Activated CD4-positive, alpha-beta T cell treated with anti-CD3 and anti-CD28 coated beads, Interleukin-2, amount 50 U/mL, for 24 hours (primary cell): ENCODE results near the gene TNFSF11.
A peak's percentile ranks its signal among the peaks of the same experiment; 100 is the strongest.
"Not testable (repeated sequence)": the region's sequence is repeated elsewhere in the genome, so short reads cannot be mapped to it uniquely, and the experiment has no call there.

ENCODE experiments used
- DNase-seq, 2 donors: peaks; one replicate each; pipeline ENCODE4 v3.0.0-alpha.2; 2020; ENCODE audit warnings: low read depth in 1 of 2, low spot score in 1 of 2

The TNFSF11 gene

GRCh38 chr13:42574011-42574410 is at the start of gene TNFSF11:
TNFSF11 (plus strand) TSS chr13:42574152; CDS start chr13:42574304, 152 bp downstream.
- DNase-seq: peak; percentile 3 to 11

- DNase-seq: no peak
Observed at GRCh38 chr13:42524487-42525034, 49.4 kb upstream of the TNFSF11 start.

GRCh38 chr13:42525035-42525504 is 48.9 kb upstream of the TNFSF11 start:
- DNase-seq: no peak

GRCh38 chr13:42526276-42526675 is 47.7 kb upstream of the TNFSF11 start:
- DNase-seq: no peak

GRCh38 chr13:42526804-42527203 is 47.1 kb upstream of the TNFSF11 start:
- no peak for DNase-seq

GRCh38 chr13:42532561-42533335 is 41.2 kb upstream of the TNFSF11 start:
- no peak for DNase-seq

GRCh38 chr13:42533336-42533591 is 40.7 kb upstream of the TNFSF11 start:
- DNase-seq: no peak

- no peak for DNase-seq
Observed at GRCh38 chr13:42534785-42535184, 39.2 kb upstream of the TNFSF11 start.

- no peak for DNase-seq
Observed at GRCh38 chr13:42538996-42539395, 35.0 kb upstream of the TNFSF11 start.

- no peak for DNase-seq
Observed at GRCh38 chr13:42539670-42540069, 34.3 kb upstream of the TNFSF11 start.

- no peak for DNase-seq
Observed at GRCh38 chr13:42543215-42543797, 30.6 kb upstream of the TNFSF11 start.

- DNase-seq: no peak
Observed at GRCh38 chr13:42544246-42544926, 29.6 kb upstream of the TNFSF11 start.

GRCh38 chr13:42545842-42546241 is 28.1 kb upstream of the TNFSF11 start:
- no peak for DNase-seq

- no peak for DNase-seq
Observed at GRCh38 chr13:42547612-42548011, 26.3 kb upstream of the TNFSF11 start.

- no peak for DNase-seq
Observed at GRCh38 chr13:42548731-42549551, 25.0 kb upstream of the TNFSF11 start.

GRCh38 chr13:42549552-42549936 is 24.4 kb upstream of the TNFSF11 start:
- DNase-seq: no peak

- DNase-seq: no peak
Observed at GRCh38 chr13:42551611-42552010, 22.3 kb upstream of the TNFSF11 start.

GRCh38 chr13:42553098-42554046 is 20.6 kb upstream of the TNFSF11 start:
- DNase-seq: no peak

GRCh38 chr13:42559057-42559456 is 14.9 kb upstream of the TNFSF11 start:
- DNase-seq: no peak

- DNase-seq: not testable (repeated sequence)
Observed at GRCh38 chr13:42559573-42560218, 14.3 kb upstream of the TNFSF11 start.
